K562 (cell line): Measurements from ENCODE around the gene POLR2B. TPM values are rescaled to one million over a fixed set of nuclear protein-coding genes. Genes with fewer than 3 reads are reported as not detected.
A peak's percentile ranks its signal among the peaks of the same experiment; 100 is the strongest.

Experiments used
- ATAC-seq: fragments of 200-7000 bp; cut with Tn5 transposase; 3 replicates; pipeline ENCODE4 v1.9.1; 2020; ENCODE audit warnings: moderate library complexity
- BruUV-seq: library from RNA; stranded (reverse); fragments of 400-500 nt; replicated peaks from 2 replicates; lab custom pipeline; 2021; lab: Mats Ljungman, UMichigan
- CTCF ChIA-PET: fragments of 300-600 bp; formaldehyde crosslinking; extraction: SDS; loops from one replicate; lab custom pipeline; 2021; ENCODE audit warnings: low intra/inter-chr PET ratio; lab: Yijun Ruan, JAX
- POLR2A ChIA-PET: fragments of 300-600, 350-650 bp; sonication (Branson Sonifier 250); formaldehyde crosslinking; extraction: SDS; loops from one replicate; lab custom pipeline; 2021; ENCODE audit warnings: antibody characterized with exemption, inconsistent platforms; lab: Yijun Ruan, JAX
- DNase-seq, 4 experiments: peaks; one replicate each; pipeline versions ENCODE4 v3.0.0 to v3.0.0-alpha.2; 2011 to 2018; ENCODE audit warnings: low spot score in 3 of 4, mixed read lengths in 3 of 4; ENCODE audit errors: extremely low read depth in 1 of 4
- FAIRE-seq: peaks from 2 replicates; lab custom pipeline; 2011; peaks lifted over from hg19 to GRCh38; lab: Jason Lieb, UNC
- H2AFZ ChIP-seq: 2 replicates; pipeline ENCODE4 v1.6.0; 2011; ENCODE audit warnings: low read depth, low read length, control low read depth, inconsistent platforms
- H3K27ac ChIP-seq: fragments of 200-600 bp; 3 replicates; pipeline ENCODE4 v1.8.0; 2011; ENCODE audit warnings: low read depth, mild to moderate bottlenecking, control low read depth, inconsistent platforms, low read length, moderate library complexity, mixed read lengths; ENCODE audit errors: extremely low read depth
- H3K27me3 ChIP-seq, 2 experiments: fragments of 300-600 bp in 1 of 2; 2 replicates in 1 of 2; 3 replicates in 1 of 2; pipeline versions ENCODE4 v1.6.0 to v1.8.0; 2011; ENCODE audit warnings: inconsistent platforms in 2 of 2, low read length in 2 of 2, mild to moderate bottlenecking in 1 of 2, mixed read lengths in 1 of 2, moderate library complexity in 1 of 2; ENCODE audit not compliant: control insufficient read depth in 2 of 2, insufficient read depth in 2 of 2
- H3K36me3 ChIP-seq: fragments of 300-600 bp; 3 replicates; pipeline ENCODE4 v1.8.0; 2011; ENCODE audit warnings: mild to moderate bottlenecking, low read length, inconsistent platforms; ENCODE audit not compliant: control insufficient read depth, insufficient read depth
- H3K4me1 ChIP-seq, 2 experiments: fragments of 200-600 bp in 1 of 2; replicated peaks in 1 of 2; 2 replicates in 1 of 2; 3 replicates in 1 of 2; pipeline versions ENCODE4 v1.5.1 to v1.8.0; 2011; ENCODE audit warnings: inconsistent platforms in 2 of 2, low read length in 2 of 2, mild to moderate bottlenecking in 1 of 2, mixed read lengths in 1 of 2, moderate library complexity in 1 of 2; ENCODE audit not compliant: control insufficient read depth in 2 of 2, insufficient read depth in 2 of 2
- H3K4me2 ChIP-seq: 2 replicates; pipeline ENCODE4 v1.6.1; 2011; ENCODE audit warnings: low read length, control low read depth, inconsistent platforms, mixed read lengths; ENCODE audit not compliant: insufficient read depth
- H3K4me3 ChIP-seq: fragments of 200-600 bp; sonication (generic), shearing (Covaris generic); 2 replicates; pipeline ENCODE4 v1.5.1; 2016; ENCODE audit warnings: control low read depth, inconsistent platforms
- H3K79me2 ChIP-seq: fragments of 200-600 bp; 3 replicates; pipeline ENCODE4 v1.8.0; 2011; ENCODE audit warnings: low read length, inconsistent platforms; ENCODE audit not compliant: control insufficient read depth, insufficient read depth
- H3K9ac ChIP-seq, 2 experiments: 2 replicates each; pipeline versions ENCODE4 v1.6.0 to v1.6.1; 2011; ENCODE audit warnings: low read depth in 2 of 2, low read length in 2 of 2, control low read depth in 1 of 2, inconsistent platforms in 1 of 2, mild to moderate bottlenecking in 1 of 2, mixed read lengths in 1 of 2; ENCODE audit not compliant: insufficient read depth in 1 of 2
- H3K9me1 ChIP-seq: one replicate; pipeline ENCODE4 v1.6.0; 2011; ENCODE audit warnings: inconsistent platforms, mild to moderate bottlenecking, low read length, moderate library complexity; ENCODE audit not compliant: control insufficient read depth, insufficient read depth
- H3K9me3 ChIP-seq: replicated peaks from 2 replicates; pipeline ENCODE4 v1.5.1; 2011; ENCODE audit warnings: low read depth, low read length, inconsistent platforms; ENCODE audit not compliant: control insufficient read depth, insufficient read depth
- H4K20me1 ChIP-seq: replicated peaks from 2 replicates; pipeline ENCODE4 v1.6.1; 2011; ENCODE audit warnings: low read length, inconsistent platforms, mixed read lengths; ENCODE audit not compliant: control insufficient read depth, insufficient read depth
- FOSL1 ChIP-seq: fragments of 200-800 bp; sonication (Bioruptor generic); conservative IDR thresholded peaks from 2 replicates; pipeline ENCODE4 v1.6.1; 2016; ENCODE audit warnings: missing genetic modification characterization, missing compliant biosample characterization
- MTA1 ChIP-seq: fragments of 450-650 bp; IDR thresholded peaks from 2 replicates; pipeline ENCODE4 v1.6.1; 2017; ENCODE audit warnings: borderline replicate concordance
- RAD51 ChIP-seq: fragments of 450-650 bp; IDR thresholded peaks from 2 replicates; pipeline ENCODE4 v1.7.1; 2016; ENCODE audit warnings: low read depth, mild to moderate bottlenecking, borderline replicate concordance
- RREB1 ChIP-seq: fragments of 250-450 bp; sonication (Bioruptor Pico); IDR thresholded peaks from 2 replicates; pipeline ENCODE4 v1.4.0; 2020
- SMARCA5 ChIP-seq: fragments of 450-650 bp; IDR thresholded peaks from 2 replicates; pipeline ENCODE4 v1.6.1; 2016
- SP2 ChIP-seq: IDR thresholded peaks from 2 replicates; pipeline ENCODE4 v1.6.1; 2011; ENCODE audit warnings: mild to moderate bottlenecking, low read depth, low read length, moderate library complexity; ENCODE audit not compliant: poor library complexity, severe bottlenecking; ENCODE audit errors: extremely low read depth
- TAF15 ChIP-seq: fragments of 200-400 bp; formaldehyde crosslinking; IDR thresholded peaks from 2 replicates; pipeline ENCODE4 v1.6.1; 2017; ENCODE audit warnings: mild to moderate bottlenecking, low read depth, low read length, moderate library complexity
- ZNF354B ChIP-seq: fragments of 250-450 bp; sonication (Bioruptor Pico); IDR thresholded peaks from 2 replicates; pipeline ENCODE4 v1.4.0; 2020
- WGBS: fragments of 100-300 bp; shearing (Covaris generic); methylation state at CpG from one replicate; pipeline ENCODE4 v1.1.6; 2016; ENCODE audit warnings: low coverage, mixed read lengths; ENCODE audit not compliant: insufficient coverage; ENCODE audit errors: missing lambda C conversion rate; 5-methylcytosine and 5-hydroxymethylcytosine counted together
- in situ Hi-C: fragments of 300-500 bp; cut with MboI; formaldehyde crosslinking; loops from 4 replicates; pipeline ENCODE4 v1.15.0; 2018; ENCODE audit warnings: inconsistent platforms, mixed read lengths
- intact Hi-C: fragments of 100-400 bp; cut with micrococcal nuclease; formaldehyde crosslinking; loops from 2 replicates; pipeline ENCODE4 v1.14.2; 2022
- polyA plus RNA-seq, 8 experiments: library from polyadenylated mRNA; depleted of rRNA in 4 of 8; stranded (reverse) in 5 of 8; unstranded in 3 of 8; fragments of >200 nt; fragmentation: Nextera tagmentation in 2 of 8; fragmentation: Illumina TruSeq in 1 of 8; extraction: Ambion mirVana in 2 of 8; extraction: Trizol in 1 of 8; gene quantifications; 2 replicates each; pipeline versions ENCODE4 v1.2.1 to v1.2.3, GENCODE V29; 2011 to 2014; ENCODE audit warnings: inconsistent platforms in 1 of 8, missing spikeins in 1 of 8
- total RNA-seq, 7 experiments: library from RNA; depleted of rRNA in 6 of 7; stranded (reverse); fragments of >200 nt in 6 of 7; fragmentation: Illumina TruSeq in 2 of 7; extraction: Trizol in 2 of 7; gene quantifications; 2 replicates each; pipeline versions ENCODE4 v1.2.1 to v1.2.3, GENCODE V29; 2011 to 2021; ENCODE audit warnings: low replicate concordance in 1 of 7
- TF ChIP-seq, protein P1 (sequence below): sonication (generic); IDR thresholded peaks from 2 replicates; pipeline ENCODE4 v1.6.1; 2016
- TF ChIP-seq, protein P2 (sequence below): fragments of 450-650 bp; IDR thresholded peaks from 2 replicates; pipeline ENCODE4 v1.6.1; 2016
- TF ChIP-seq, protein P3 (sequence below): fragments of 450-650 bp; IDR thresholded peaks from one replicate; pipeline ENCODE4 v1.6.1; 2018; ENCODE audit warnings: mild to moderate bottlenecking, moderate library complexity; ENCODE audit not compliant: partially characterized antibody
- TF ChIP-seq, protein P4 (sequence below): fragments of 250-450 bp; sonication (Bioruptor Pico); IDR thresholded peaks from 2 replicates; pipeline ENCODE4 v1.5.1; 2021; ENCODE audit warnings: mild to moderate bottlenecking

Gene POLR2B
- total and polyA plus RNA-seq, 9 of the 15 experiments (the other 6 are each of a cell fraction or from before 2014, with no cell fraction given): 60.9 to 208 (median 142) TPM

- H3K4me2 ChIP-seq: peak overlapping the region; percentile 100
- in situ Hi-C loops: no loop called here
- TF ChIP-seq ZNF354B (CRISPR knock-in tag) (no peak), RAD51 (no peak), SMARCA5 (no peak), TAF15 (no peak), SP2 (no peak), MTA1 (no peak), RREB1 (no peak), FOSL1 (tag) (peak; percentile 55)
- TF ChIP-seq, protein P1, sequence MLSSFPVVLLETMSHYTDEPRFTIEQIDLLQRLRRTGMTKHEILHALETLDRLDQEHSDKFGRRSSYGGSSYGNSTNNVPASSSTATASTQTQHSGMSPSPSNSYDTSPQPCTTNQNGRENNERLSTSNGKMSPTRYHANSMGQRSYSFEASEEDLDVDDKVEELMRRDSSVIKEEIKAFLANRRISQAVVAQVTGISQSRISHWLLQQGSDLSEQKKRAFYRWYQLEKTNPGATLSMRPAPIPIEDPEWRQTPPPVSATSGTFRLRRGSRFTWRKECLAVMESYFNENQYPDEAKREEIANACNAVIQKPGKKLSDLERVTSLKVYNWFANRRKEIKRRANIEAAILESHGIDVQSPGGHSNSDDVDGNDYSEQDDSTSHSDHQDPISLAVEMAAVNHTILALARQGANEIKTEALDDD: peak; percentile 93
- TF ChIP-seq, protein P2, sequence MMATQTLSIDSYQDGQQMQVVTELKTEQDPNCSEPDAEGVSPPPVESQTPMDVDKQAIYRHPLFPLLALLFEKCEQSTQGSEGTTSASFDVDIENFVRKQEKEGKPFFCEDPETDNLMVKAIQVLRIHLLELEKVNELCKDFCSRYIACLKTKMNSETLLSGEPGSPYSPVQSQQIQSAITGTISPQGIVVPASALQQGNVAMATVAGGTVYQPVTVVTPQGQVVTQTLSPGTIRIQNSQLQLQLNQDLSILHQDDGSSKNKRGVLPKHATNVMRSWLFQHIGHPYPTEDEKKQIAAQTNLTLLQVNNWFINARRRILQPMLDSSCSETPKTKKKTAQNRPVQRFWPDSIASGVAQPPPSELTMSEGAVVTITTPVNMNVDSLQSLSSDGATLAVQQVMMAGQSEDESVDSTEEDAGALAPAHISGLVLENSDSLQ: peak; percentile 91
- TF ChIP-seq, protein P3, sequence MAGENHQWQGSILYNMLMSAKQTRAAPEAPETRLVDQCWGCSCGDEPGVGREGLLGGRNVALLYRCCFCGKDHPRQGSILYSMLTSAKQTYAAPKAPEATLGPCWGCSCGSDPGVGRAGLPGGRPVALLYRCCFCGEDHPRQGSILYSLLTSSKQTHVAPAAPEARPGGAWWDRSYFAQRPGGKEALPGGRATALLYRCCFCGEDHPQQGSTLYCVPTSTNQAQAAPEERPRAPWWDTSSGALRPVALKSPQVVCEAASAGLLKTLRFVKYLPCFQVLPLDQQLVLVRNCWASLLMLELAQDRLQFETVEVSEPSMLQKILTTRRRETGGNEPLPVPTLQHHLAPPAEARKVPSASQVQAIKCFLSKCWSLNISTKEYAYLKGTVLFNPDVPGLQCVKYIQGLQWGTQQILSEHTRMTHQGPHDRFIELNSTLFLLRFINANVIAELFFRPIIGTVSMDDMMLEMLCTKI: no peak
- TF ChIP-seq, protein P4, sequence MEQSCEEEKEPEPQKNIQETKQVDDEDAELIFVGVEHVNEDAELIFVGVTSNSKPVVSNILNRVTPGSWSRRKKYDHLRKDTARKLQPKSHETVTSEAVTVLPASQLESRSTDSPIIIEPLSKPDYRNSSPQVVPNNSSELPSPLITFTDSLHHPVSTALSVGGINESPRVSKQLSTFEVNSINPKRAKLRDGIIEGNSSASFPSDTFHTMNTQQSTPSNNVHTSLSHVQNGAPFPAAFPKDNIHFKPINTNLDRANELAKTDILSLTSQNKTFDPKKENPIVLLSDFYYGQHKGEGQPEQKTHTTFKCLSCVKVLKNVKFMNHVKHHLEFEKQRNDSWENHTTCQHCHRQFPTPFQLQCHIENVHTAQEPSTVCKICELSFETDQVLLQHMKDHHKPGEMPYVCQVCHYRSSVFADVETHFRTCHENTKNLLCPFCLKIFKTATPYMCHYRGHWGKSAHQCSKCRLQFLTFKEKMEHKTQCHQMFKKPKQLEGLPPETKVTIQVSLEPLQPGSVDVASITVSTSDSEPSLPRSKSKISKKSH (CRISPR knock-in tag): no peak
Observed at GRCh38 chr4:56981795-56982201, 3.1 kb downstream of the POLR2B start.

More at GRCh38 chr4:56981795-56982201, 3.1 kb downstream of the POLR2B start:
- peaks cover 49% of the 10 kb centered on the region for H3K36me3 ChIP-seq
- H3K4me3 ChIP-seq: peak overlapping the region; percentile 12
- H2AFZ ChIP-seq: no peak overlapping the region
- H3K9me3 ChIP-seq: no peaks in the 10 kb centered on the region
- POLR2A ChIA-PET: interaction anchor here (0.8 to 6.3 kb wide), 4 partner anchors 8 to 23 kb away, joined by 3 to 61 read pairs (median 3); no protein-coding TSS in a partner anchor
- DNase-seq (peak in 2 of 4 experiments; percentile 27 to 52), FAIRE-seq (no peak), ATAC-seq (no peak)
- WGBS: 2% methylated on average over 4 of the region's 4 CpGs
- H3K27ac ChIP-seq: peak overlapping the region; percentile 74
- no TSS peak for BruUV-seq
- H3K9ac ChIP-seq: peak overlapping the region; percentile 39 to 51; a peak in 3 of 4 replicates
- CTCF ChIA-PET: no interaction called here
- peaks cover 6% of the 10 kb centered on the region for H3K9me1 ChIP-seq
- peaks cover 23 to 28% of the 10 kb centered on the region in 2 experiments; a peak in 4 of 5 replicates for H3K4me1 ChIP-seq
- no peaks in the 10 kb centered on the region for H3K27me3 ChIP-seq
- H3K79me2 ChIP-seq: peaks cover 93% of the 10 kb centered on the region
- intact Hi-C loops: no loop called here
- H4K20me1 ChIP-seq: peaks cover 24% of the 10 kb centered on the region
